NCI-H1694 treated with DMSO at 0.1 percent for 48 hours (cell line): Measurements from ENCODE around the gene KIF3A.

ENCODE experiments used
- DNase-seq: peaks from one replicate; lab custom pipeline; 2025; lab: John Stamatoyannopoulos, UW

KIF3A gene

GRCh38 chr5:132662925-132663770, 74.2 kb downstream of the KIF3A start:
- no peak for DNase-seq

GRCh38 chr5:132662004-132662401, 75.3 kb downstream of the KIF3A start:
- DNase-seq = no peak

- no peak for DNase-seq
Measured at GRCh38 chr5:132661231-132662003, 75.9 kb downstream of the KIF3A start.

- no peak for DNase-seq
Measured at GRCh38 chr5:132659598-132660493, 77.5 kb downstream of the KIF3A start.

GRCh38 chr5:132658381-132659302, 78.7 kb downstream of the KIF3A start:
- no peak for DNase-seq

- DNase-seq = no peak
Measured at GRCh38 chr5:132657676-132658380, 79.5 kb downstream of the KIF3A start, which contains the start of gene IL13. TSS of gene IL13 (plus strand) at chr5:132658173. CDS start at chr5:132658187, 14 bp downstream.

GRCh38 chr5:132656774-132657355, 80.5 kb downstream of the KIF3A start:
- DNase-seq = no peak

GRCh38 chr5:132655821-132656773, 81.2 kb downstream of the KIF3A start:
- no peak for DNase-seq

GRCh38 chr5:132653716-132654115, 83.6 kb downstream of the KIF3A start:
- DNase-seq = no peak

GRCh38 chr5:132651838-132652469, 85.4 kb downstream of the KIF3A start:
- no peak for DNase-seq

- no peak for DNase-seq
Measured at GRCh38 chr5:132648355-132648754, 89.0 kb downstream of the KIF3A start.

- DNase-seq = no peak
Measured at GRCh38 chr5:132647473-132647872, 89.9 kb downstream of the KIF3A start.

- DNase-seq = no peak
Measured at GRCh38 chr5:132646583-132647266, 90.6 kb downstream of the KIF3A start.

- DNase-seq = no peak
Measured at GRCh38 chr5:132644177-132644576, 93.2 kb downstream of the KIF3A start.
